Measurements from ENCODE around the gene CFAP54. TPM values are rescaled to one million over a fixed set of nuclear protein-coding genes. Genes with fewer than 3 reads are reported as not detected.
A peak's percentile ranks its signal among the peaks of the same experiment; 100 is the strongest.

Gene CFAP54
- polyA plus RNA-seq, 3 donors = not detected

DNA sequence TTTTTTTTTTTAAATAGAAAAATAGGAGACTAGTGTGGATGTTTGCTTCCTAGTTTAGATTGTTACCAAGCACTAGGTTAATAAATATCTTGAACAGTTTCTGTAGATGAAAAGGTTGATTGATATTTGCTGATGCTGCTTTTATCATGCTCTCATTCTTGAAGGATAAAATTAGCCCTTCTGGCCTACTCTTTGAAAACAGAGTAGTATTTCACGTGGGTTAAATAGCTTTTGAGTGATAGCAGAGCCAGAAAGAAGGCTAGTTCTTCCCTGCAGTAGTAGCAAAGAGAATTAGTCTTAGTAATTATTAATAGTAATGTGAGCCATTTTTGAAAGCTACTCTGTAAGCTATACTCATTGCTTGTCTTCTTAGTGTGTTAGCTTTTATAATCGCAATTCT is 422.9 kb downstream of the CFAP54 start:
- no peak for DNase-seq
- H3K9me3 ChIP-seq (replicated peaks in 1 of 2; ENCODE audit: control insufficient read depth in 1 of 2, insufficient read depth in 1 of 2, low read length in 2 of 2) = no peaks in the 10 kb centered on the region
- Mint-ChIP-seq H3K27me3 (ENCODE audit: low read depth in 3 of 3) (no peaks in the 10 kb centered on the region), H3K36me3 (peaks cover 9 to 10% of the 10 kb centered on the region in 2 donors), H3K9me3 (no peaks in the 10 kb centered on the region), H3K4me3 (no peak overlapping the region), H3K4me1 (peaks cover 34% of the 10 kb centered on the region), H3K27ac (no peak overlapping the region)
- H2AFZ ChIP-seq (ENCODE audit: insufficient read depth, low read depth, low read length, poor library complexity, severe bottlenecking) = no peak overlapping the region
- H3K36me3 ChIP-seq (replicated peaks in 1 of 2; ENCODE audit: control insufficient read depth in 1 of 2, insufficient read depth in 2 of 2, low read length in 2 of 2) = peaks cover 0 to 11% of the 10 kb centered on the region in 2 donors
- H3K4me3 ChIP-seq (replicated peaks in 1 of 3; ENCODE audit: low read depth in 2 of 3, low read length in 3 of 3) = no peak overlapping the region
- H3K4me1 ChIP-seq (ENCODE audit: control insufficient read depth in 1 of 2, insufficient read depth in 2 of 2, low read length in 2 of 2) = peaks cover 30 to 34% of the 10 kb centered on the region in 2 donors
- peaks cover 94% of the 10 kb centered on the region for H3K79me2 ChIP-seq (ENCODE audit: insufficient read depth, low read length)
- H4K20me1 ChIP-seq (ENCODE audit: insufficient read depth, low read length) = no peaks in the 10 kb centered on the region
- WGBS (ENCODE audit: insufficient coverage) = 100% methylated on average over 1 of the region's 2 CpGs
- no peaks in the 10 kb centered on the region for H3K27me3 ChIP-seq (ENCODE audit: control insufficient read depth in 2 of 2, insufficient read depth in 2 of 2, low read length in 2 of 2)
- H3K9ac ChIP-seq (ENCODE audit: insufficient read depth, low read length, poor library complexity, severe bottlenecking) = no peak overlapping the region
- intact Hi-C loops (cut with micrococcal nuclease) = no loop called here
- no peak overlapping the region for H3K27ac ChIP-seq (ENCODE audit: low read depth in 1 of 2, low read length in 2 of 2)
- H3K4me2 ChIP-seq (replicated peaks; ENCODE audit: extremely low read depth, low read length, poor library complexity, severe bottlenecking) = no peak overlapping the region
- TF ChIP-seq, protein P1, sequence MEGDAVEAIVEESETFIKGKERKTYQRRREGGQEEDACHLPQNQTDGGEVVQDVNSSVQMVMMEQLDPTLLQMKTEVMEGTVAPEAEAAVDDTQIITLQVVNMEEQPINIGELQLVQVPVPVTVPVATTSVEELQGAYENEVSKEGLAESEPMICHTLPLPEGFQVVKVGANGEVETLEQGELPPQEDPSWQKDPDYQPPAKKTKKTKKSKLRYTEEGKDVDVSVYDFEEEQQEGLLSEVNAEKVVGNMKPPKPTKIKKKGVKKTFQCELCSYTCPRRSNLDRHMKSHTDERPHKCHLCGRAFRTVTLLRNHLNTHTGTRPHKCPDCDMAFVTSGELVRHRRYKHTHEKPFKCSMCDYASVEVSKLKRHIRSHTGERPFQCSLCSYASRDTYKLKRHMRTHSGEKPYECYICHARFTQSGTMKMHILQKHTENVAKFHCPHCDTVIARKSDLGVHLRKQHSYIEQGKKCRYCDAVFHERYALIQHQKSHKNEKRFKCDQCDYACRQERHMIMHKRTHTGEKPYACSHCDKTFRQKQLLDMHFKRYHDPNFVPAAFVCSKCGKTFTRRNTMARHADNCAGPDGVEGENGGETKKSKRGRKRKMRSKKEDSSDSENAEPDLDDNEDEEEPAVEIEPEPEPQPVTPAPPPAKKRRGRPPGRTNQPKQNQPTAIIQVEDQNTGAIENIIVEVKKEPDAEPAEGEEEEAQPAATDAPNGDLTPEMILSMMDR (IDR thresholded peaks at IDR 0.05) = no peak

DNA sequence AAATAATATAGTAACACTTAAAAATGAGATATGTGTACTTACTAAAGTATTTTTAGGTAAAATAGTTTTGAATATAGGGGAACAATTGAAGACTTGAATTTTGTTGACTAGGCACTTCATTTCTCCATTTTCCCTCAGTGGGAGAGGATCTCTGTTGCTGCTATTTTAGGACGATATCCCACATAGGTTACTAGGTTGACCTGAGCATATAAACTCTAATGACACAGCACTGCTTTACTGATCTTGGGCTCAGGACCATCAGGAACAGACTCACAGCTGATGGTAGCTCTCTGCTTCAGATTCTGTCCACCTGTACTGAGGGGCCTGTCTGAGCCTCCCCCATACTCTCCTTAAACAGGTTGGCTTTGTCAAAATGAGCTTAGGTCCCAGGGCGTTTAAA is 423.6 kb downstream of the CFAP54 start:
- Mint-ChIP-seq H3K27me3 (ENCODE audit: low read depth in 3 of 3) (no peaks in the 10 kb centered on the region), H3K4me3 (no peak overlapping the region), H3K9me3 (no peaks in the 10 kb centered on the region), H3K27ac (peak overlapping the region in 1 of 7 donors; percentile 32), H3K36me3 (peaks cover 9 to 10% of the 10 kb centered on the region in 2 donors), H3K4me1 (peaks cover 29% of the 10 kb centered on the region)
- Histone ChIP-seq H3K9me3 (replicated peaks in 1 of 2; ENCODE audit: control insufficient read depth in 1 of 2, insufficient read depth in 1 of 2, low read length in 2 of 2) (no peaks in the 10 kb centered on the region), H3K4me1 (ENCODE audit: control insufficient read depth in 1 of 2, insufficient read depth in 2 of 2, low read length in 2 of 2) (peaks cover 25 to 30% of the 10 kb centered on the region in 2 donors), H3K79me2 (ENCODE audit: insufficient read depth, low read length) (peaks cover 94% of the 10 kb centered on the region), H4K20me1 (ENCODE audit: insufficient read depth, low read length) (no peaks in the 10 kb centered on the region), H3K27me3 (ENCODE audit: control insufficient read depth in 2 of 2, insufficient read depth in 2 of 2, low read length in 2 of 2) (no peaks in the 10 kb centered on the region), H3K4me3 (replicated peaks in 1 of 3; ENCODE audit: low read depth in 2 of 3, low read length in 3 of 3) (no peak overlapping the region), H3K36me3 (replicated peaks in 1 of 2; ENCODE audit: control insufficient read depth in 1 of 2, insufficient read depth in 2 of 2, low read length in 2 of 2) (peaks cover 0 to 11% of the 10 kb centered on the region in 2 donors), H3K4me2 (replicated peaks; ENCODE audit: extremely low read depth, low read length, poor library complexity, severe bottlenecking) (no peak overlapping the region), H3K9ac (ENCODE audit: insufficient read depth, low read length, poor library complexity, severe bottlenecking) (no peak overlapping the region), H2AFZ (ENCODE audit: insufficient read depth, low read depth, low read length, poor library complexity, severe bottlenecking) (no peak overlapping the region), H3K27ac (ENCODE audit: low read depth in 1 of 2, low read length in 2 of 2) (no peak overlapping the region)
- WGBS (ENCODE audit: insufficient coverage) = 100% methylated on average over 2 of the region's 2 CpGs
- DNase-seq = no peak
- TF ChIP-seq, protein P1 (IDR thresholded peaks at IDR 0.05) = no peak
- intact Hi-C loops (cut with micrococcal nuclease) = no loop called here

All from CD14-positive monocyte (primary cell).